Spleen (tissue), 7 donors: ENCODE measurements around the gene HAPLN2.

Source experiments
- POLR2A ChIP-seq, 3 donors: fragments of 450-650 bp; IDR thresholded peaks; one replicate each; pipeline ENCODE4 v1.5.1; 2017; ENCODE audit warnings: antibody characterized with exemption in 3 of 3, mild to moderate bottlenecking in 1 of 3
- POLR2AphosphoS5 ChIP-seq, 3 donors: sonication (generic); formaldehyde crosslinking; IDR thresholded peaks; one replicate each; pipeline ENCODE4 v1.5.1; 2017; ENCODE audit warnings: antibody characterized with exemption in 3 of 3
- TF ChIP-seq, protein P1 (sequence below), 11 experiments: fragments of 200-600 bp in 7 of 11; fragments of 450-650 bp in 4 of 11; sonication (generic) in 4 of 11; IDR thresholded peaks in 8 of 11; conservative IDR thresholded peaks in 3 of 11; 1 replicate in 7 of 11; 2 replicates in 4 of 11; pipeline versions ENCODE4 v1.4.0 to v1.8.0; 2016 to 2021; ENCODE audit warnings: antibody characterized with exemption in 11 of 11, inconsistent platforms in 4 of 11, mild to moderate bottlenecking in 1 of 11
- donor health status: DM: no; HTN: no; CAD: no; lungs with moderate emphysema.
- donor health status: DM: no; HTN: no; CAD: no.
- donor health status: DM: no; HTN: no; CAD: no.

GRCh38 chr1:156643049-156643777, 24.0 kb downstream of the HAPLN2 start:
- TF ChIP-seq, protein P1, sequence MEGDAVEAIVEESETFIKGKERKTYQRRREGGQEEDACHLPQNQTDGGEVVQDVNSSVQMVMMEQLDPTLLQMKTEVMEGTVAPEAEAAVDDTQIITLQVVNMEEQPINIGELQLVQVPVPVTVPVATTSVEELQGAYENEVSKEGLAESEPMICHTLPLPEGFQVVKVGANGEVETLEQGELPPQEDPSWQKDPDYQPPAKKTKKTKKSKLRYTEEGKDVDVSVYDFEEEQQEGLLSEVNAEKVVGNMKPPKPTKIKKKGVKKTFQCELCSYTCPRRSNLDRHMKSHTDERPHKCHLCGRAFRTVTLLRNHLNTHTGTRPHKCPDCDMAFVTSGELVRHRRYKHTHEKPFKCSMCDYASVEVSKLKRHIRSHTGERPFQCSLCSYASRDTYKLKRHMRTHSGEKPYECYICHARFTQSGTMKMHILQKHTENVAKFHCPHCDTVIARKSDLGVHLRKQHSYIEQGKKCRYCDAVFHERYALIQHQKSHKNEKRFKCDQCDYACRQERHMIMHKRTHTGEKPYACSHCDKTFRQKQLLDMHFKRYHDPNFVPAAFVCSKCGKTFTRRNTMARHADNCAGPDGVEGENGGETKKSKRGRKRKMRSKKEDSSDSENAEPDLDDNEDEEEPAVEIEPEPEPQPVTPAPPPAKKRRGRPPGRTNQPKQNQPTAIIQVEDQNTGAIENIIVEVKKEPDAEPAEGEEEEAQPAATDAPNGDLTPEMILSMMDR (IDR thresholded peaks at IDR 0.05 in 8 of 11, conservative IDR thresholded peaks at IDR 0.05 in 3 of 11): no peak
- TF ChIP-seq POLR2A (IDR thresholded peaks at IDR 0.05): no peak
- no peak for TF ChIP-seq POLR2AphosphoS5 (IDR thresholded peaks at IDR 0.05)
